HG03025 (cell line): ENCODE data around the gene TRMT2A.
A peak's percentile ranks its signal among the peaks of the same experiment; 100 is the strongest.

Source experiments
- ATAC-seq: cut with Tn5 transposase; IDR thresholded peaks from one replicate; pipeline ENCODE4 v1.9.1; 2021; ENCODE audit warnings: mild to moderate bottlenecking, moderate library complexity; ENCODE audit not compliant: unreplicated experiment, low FRiP score

TRMT2A gene

GRCh38 chr22:20135806-20136602 is 19.0 kb upstream of the TRMT2A start:
- ATAC-seq, result no peak

GRCh38 chr22:20135265-20135664 is 18.2 kb upstream of the TRMT2A start:
- no peak for ATAC-seq

GRCh38 chr22:20133930-20134549 is 17.0 kb upstream of the TRMT2A start:
- no peak for ATAC-seq

- ATAC-seq, result no peak
Measured at GRCh38 chr22:20132686-20133246, 15.7 kb upstream of the TRMT2A start.

GRCh38 chr22:20131859-20132685 is 15.0 kb upstream of the TRMT2A start:
- ATAC-seq, result no peak

GRCh38 chr22:20131597-20131858 is 14.5 kb upstream of the TRMT2A start, which contains the start of gene ZDHHC8:
Gene ZDHHC8, plus strand, starts transcription at chr22:20131804. Its CDS starts 144 bp downstream, at chr22:20131948.
- ATAC-seq, result peak; percentile 29

DNA sequence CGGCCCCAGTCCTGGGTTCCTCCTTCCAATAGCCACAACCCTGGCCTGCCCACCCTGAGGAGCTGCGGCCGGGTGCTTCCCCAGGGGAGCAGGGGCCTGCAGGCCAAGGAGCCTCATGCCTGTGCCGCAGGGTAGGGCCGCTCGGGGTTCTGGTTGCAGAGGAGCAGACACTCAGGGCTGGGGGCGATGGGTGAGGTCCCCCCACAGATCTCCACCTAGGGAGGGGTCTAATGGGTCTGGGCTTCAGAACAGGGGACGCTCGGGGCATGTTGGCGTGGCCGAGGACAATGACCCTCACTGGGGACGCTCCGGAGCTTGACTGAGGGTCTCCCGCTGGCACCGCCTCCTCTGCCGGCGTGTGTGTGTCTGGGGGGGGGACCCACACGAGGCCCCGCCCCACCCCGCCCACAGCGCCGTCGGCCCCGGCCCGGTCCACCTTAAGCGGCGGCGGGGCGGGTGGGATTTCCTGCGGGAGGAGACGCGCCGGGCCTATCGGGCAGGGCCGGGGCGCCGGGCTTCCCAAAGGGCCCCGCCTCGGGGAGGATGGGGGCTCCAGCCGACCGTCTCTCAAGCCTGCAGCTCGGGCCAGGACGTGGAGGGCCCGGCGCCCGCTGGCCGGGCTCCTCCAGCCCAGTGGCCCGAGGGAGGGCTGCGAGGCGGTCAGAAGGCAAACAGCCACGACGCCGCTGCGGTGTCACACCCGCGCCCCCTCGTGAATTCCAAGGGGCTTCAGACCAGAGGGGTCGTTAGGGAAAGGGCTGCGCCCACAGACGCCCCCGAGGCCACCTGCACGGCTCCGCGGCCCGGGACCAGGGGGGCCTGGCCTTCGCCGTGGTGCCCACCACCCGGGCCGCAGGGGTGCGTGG is 13.9 kb upstream of the TRMT2A start:
- peak; percentile 39 for ATAC-seq

DNA sequence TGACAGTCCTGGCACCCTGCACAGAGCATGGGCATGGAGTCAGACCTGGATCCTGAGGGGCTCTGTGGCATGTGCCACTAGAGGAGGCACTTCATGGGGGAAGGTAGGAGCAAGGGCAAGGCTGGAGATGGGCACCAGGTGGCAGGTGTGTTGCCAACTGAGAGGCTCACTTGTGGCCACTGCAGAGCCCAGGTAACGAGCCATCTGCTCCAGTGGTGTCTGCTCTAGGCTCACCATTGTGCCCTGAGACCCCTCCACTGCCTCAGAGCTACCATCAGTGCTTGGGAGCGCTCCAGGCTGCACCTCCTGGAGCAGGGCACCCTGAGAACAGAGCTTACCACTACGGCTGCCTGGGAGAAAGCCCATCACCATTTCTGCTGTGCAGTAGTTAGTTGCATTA is 13.3 kb upstream of the TRMT2A start:
- no peak for ATAC-seq

DNA sequence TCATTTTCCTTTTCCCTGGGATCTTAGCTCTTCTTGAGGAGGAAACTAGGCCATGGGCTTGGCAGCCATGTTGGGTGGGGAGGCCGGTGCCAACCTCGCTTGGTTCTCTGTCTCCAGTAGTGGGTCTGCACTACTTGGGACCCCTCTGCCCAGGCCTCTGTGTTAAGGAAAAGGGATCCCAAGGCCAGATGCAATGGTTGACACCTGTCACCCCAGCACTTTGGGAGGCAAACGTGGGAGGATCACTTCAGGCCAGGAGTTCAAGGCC is 12.7 kb upstream of the TRMT2A start:
- ATAC-seq, result no peak

DNA sequence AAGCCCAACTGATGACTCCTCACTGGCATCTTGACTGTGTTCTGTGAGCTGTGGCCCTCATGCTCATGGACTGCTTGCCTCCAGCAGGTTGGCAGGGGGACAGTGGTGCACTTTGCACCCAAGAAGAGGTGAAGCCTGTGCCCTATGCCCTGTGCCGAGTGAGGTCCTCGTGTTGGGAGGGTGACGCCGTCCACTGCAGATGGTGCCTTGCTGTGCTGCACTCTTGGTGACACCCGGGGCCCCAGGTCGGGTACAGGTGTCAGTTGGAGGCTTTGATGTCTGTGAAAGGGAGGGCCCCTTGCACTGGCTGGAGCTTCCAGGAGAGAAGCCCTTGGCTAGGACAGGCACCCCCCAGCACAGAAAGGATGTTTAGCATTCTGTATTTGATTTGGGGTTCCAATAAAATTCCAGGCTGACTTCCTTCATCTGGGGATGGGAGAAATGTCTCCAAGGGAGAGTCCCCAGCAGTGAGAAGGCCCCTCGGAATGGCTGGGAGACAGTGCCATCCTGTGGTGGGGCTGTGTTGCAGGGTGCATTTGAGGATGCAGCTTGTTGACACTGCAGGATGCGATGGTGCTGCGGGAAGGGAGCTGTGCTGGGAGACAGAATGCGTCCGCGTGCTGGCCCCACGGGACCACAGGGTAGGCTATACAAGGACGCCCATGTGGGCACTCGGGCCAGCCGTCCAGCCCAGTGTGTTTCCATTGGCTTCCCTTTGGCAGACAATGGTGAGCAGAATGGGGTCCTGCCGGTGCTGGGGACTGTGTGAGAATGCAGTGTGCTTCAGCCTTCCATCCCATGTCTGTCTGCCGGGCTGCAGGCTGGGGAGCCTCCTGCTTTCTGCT is 12.1 kb upstream of the TRMT2A start:
- ATAC-seq, result no peak

- ATAC-seq, result no peak
Measured at GRCh38 chr22:20128619-20128901, 11.5 kb upstream of the TRMT2A start.

GRCh38 chr22:20127869-20128618 is 11.0 kb upstream of the TRMT2A start:
- no peak for ATAC-seq

GRCh38 chr22:20127318-20127868 is 10.4 kb upstream of the TRMT2A start:
- no peak for ATAC-seq

- no peak for ATAC-seq
Measured at GRCh38 chr22:20126284-20127029, 9.4 kb upstream of the TRMT2A start.

GRCh38 chr22:20125201-20126174 is 8.5 kb upstream of the TRMT2A start:
- no peak for ATAC-seq

- ATAC-seq, result no peak
Measured at GRCh38 chr22:20124083-20124787, 7.2 kb upstream of the TRMT2A start.
